B cell (primary cell): Measurements from ENCODE around the gene STAC3.

ENCODE experiments used
- CTCF ChIP-seq: fragments of 200-600 bp; IDR thresholded peaks from one replicate; pipeline ENCODE4 v1.8.0; 2022; ENCODE audit warnings: antibody characterized with exemption, mild to moderate bottlenecking
- EZH2 ChIP-seq: IDR thresholded peaks from 2 replicates; pipeline ENCODE4 v1.6.1; 2012; ENCODE audit warnings: borderline replicate concordance, low read depth, mild to moderate bottlenecking, moderate library complexity, low read length; ENCODE audit not compliant: insufficient read depth, poor library complexity, severe bottlenecking

GRCh38 chr12:57299514-57300016 lies 48.6 kb upstream of the STAC3 start:
- TF ChIP-seq CTCF = no peak
- TF ChIP-seq EZH2 = no peak
